Activated CD4-positive, alpha-beta memory T cell treated with anti-CD3 and anti-CD28 coated beads for 36 hours (primary cell): ENCODE results near the gene KANSL1. TPM values are rescaled to one million over a fixed set of nuclear protein-coding genes. Genes with fewer than 3 reads are reported as not detected.
"Not testable (repeated sequence)": the region's sequence is repeated elsewhere in the genome, so short reads cannot be mapped to it uniquely, and the experiment has no call there.

Experiments used
- CTCF ChIA-PET: fragments of 350-600 bp; sonication (Branson Sonifier 250); formaldehyde crosslinking; loops from one replicate; lab custom pipeline; 2021; ENCODE audit warnings: antibody characterized with exemption, inconsistent platforms; lab: Charles Lee
- POLR2A ChIA-PET: fragments of 350-600 bp; sonication (Branson Sonifier 250); formaldehyde crosslinking; loops from one replicate; lab custom pipeline; 2021; ENCODE audit warnings: antibody characterized with exemption; lab: Charles Lee
- DNase-seq: peaks from one replicate; pipeline ENCODE4 v3.0.0-alpha.2; 2020
- H3K27ac Mint-ChIP-seq: one replicate; pipeline ENCODE4 v1.8.0; 2021; ENCODE audit warnings: mixed read lengths
- H3K27me3 Mint-ChIP-seq: one replicate; pipeline ENCODE4 v1.8.0; 2021; ENCODE audit warnings: mixed read lengths
- H3K36me3 Mint-ChIP-seq: one replicate; pipeline ENCODE4 v1.8.0; 2021; ENCODE audit warnings: mixed read lengths
- H3K4me1 Mint-ChIP-seq: one replicate; pipeline ENCODE4 v1.8.0; 2021; ENCODE audit warnings: low read depth, mixed read lengths
- H3K4me3 Mint-ChIP-seq: one replicate; pipeline ENCODE4 v1.8.0; 2021; ENCODE audit warnings: mild to moderate bottlenecking, mixed read lengths
- H3K9me3 Mint-ChIP-seq: one replicate; pipeline ENCODE4 v1.8.0; 2021; ENCODE audit warnings: mixed read lengths
- intact Hi-C: fragments of 100-400 bp; cut with micrococcal nuclease; formaldehyde crosslinking; loops from one replicate; pipeline ENCODE4 v1.15.1; 2023
- total RNA-seq, 2 experiments: library from RNA; stranded (reverse); gene quantifications; one replicate each; pipeline ENCODE4 v1.2.3, GENCODE V29; 2021

The KANSL1 gene
- total RNA-seq, 2 experiments from 2014 or later, result 57.3 to 63.8 TPM

DNA sequence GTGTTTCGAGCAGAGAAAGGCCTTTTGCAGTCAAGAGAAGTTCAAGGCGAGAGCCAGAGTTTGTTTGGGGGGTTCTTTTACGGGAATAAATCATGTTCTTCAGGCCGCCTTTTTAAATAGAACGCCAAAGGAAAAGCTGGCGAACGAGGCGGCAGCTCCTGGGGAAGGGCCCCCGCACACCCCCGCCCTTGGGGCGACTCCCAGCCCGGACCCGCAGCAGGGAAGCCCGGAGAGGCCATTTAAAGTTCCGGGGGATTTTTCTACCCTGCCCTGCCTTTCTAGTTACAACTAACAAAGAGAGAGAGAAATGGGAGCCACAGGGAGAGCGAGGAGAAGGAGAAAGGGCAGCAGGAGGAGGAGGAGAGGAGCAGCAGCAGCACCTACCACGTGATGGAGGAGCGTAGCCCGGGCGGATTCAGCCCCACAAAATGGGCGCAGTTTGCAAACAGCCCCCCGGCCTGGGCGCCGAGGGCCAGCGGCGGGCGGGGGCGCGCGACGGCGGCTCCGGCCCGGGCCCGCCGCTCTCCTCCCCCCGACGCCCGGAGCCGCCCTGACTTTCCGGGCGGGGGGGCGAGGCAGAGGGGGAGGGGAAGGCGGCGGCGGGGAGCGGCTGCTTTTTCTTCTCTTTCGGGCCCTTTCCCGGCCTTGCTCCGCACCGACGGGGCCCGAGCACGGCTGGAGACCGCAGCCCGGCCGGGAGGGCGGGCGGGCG lies 634 bp downstream of the KANSL1 start:
- Mint-ChIP-seq H3K4me1 (peaks cover 62% of the 10 kb centered on the region), H3K36me3 (peaks cover 21% of the 10 kb centered on the region), H3K27ac (peak overlapping the region; percentile 99), H3K4me3 (peak overlapping the region; percentile 98), H3K9me3 (no peaks in the 10 kb centered on the region), H3K27me3 (no peaks in the 10 kb centered on the region)
- intact Hi-C loops, result loop anchor here (1.0 to 5.0 kb wide), 5 partner anchors 9 to 875 kb away; partner anchors contain the start of gene MAP3K14
- peak; percentile 72 for DNase-seq
- ChIA-PET CTCF (interaction anchor here (0.6 to 3.9 kb wide), 41 partner anchors 8 to 319 kb away, joined by 3 to 50 read pairs (median 4); no protein-coding TSS in a partner anchor), POLR2A (interaction anchor here (0.5 to 2.3 kb wide), 12 partner anchors 10 to 191 kb away, joined by 3 to 8 read pairs (median 4); no protein-coding TSS in a partner anchor)

DNA sequence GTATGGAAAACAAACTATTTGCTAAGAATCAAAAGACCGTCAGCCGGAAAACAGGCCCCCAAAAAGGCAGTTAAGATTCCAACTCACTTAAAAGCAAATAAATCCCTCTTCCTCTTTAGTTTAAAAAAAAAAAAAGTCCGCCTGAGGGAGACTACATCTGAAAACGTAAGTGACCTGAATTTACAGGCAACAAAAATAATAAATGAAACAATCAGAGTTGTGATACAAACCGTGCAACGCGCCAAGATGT lies 1.1 kb downstream of the KANSL1 start:
- H3K4me3 Mint-ChIP-seq, result peak overlapping the region; percentile 98
- peaks cover 62% of the 10 kb centered on the region for H3K4me1 Mint-ChIP-seq
- H3K36me3 Mint-ChIP-seq, result peaks cover 21% of the 10 kb centered on the region
- peak overlapping the region; percentile 99 for H3K27ac Mint-ChIP-seq
- H3K27me3 Mint-ChIP-seq, result no peaks in the 10 kb centered on the region
- ChIA-PET CTCF (interaction anchor here (1.0 to 3.9 kb wide), 5 partner anchors 8 to 148 kb away, joined by 5 to 28 read pairs (median 13); no protein-coding TSS in a partner anchor), POLR2A (interaction anchor here (1.3 to 2.3 kb wide), 4 partner anchors 47 to 157 kb away, joined by 4 to 8 read pairs (median 6); no protein-coding TSS in a partner anchor)
- H3K9me3 Mint-ChIP-seq, result no peaks in the 10 kb centered on the region
- intact Hi-C loops, result loop anchor here (1.0 to 5.0 kb wide), 5 partner anchors 9 to 875 kb away; partner anchors contain the start of gene MAP3K14
- no peak for DNase-seq

DNA sequence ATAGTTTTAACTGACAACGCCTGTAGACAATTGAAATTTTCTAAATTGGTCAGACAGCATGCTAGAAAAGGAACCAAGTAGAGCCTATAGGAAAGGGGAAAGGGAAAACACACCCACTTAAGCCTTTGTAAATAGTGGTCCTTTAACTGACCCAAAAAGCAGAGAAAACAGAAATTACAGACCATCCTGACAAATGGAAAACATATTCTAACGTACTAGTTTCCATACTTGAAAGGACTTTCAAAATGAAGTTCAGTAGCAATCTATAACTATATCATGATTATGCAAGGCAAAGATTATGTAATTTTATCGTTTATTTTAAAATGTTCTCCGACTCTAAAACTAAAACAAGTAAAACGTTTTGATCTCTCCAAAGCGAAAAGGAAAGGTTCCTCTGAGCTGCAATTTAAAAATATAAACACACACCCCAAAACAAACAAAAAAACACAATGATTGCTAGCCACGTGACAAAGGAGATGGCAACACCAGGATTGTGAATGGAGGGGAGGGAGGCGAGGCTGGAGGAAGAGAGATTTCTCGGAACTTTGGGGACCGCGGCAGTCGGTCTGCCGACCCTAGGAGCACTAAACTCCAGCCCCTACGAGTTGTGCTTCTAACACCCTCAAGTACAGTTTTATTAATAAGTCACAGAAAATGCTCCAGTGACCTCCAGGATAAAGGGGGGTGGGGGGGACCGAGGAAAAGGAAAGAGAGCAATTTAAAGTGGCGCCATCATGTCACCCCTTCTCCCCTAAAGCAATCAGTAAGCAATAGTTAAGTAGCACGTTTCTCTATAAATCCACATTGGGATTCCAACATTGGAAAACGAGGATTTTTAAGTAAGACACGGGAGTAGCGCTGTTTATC lies 1.7 kb downstream of the KANSL1 start:
- CTCF ChIA-PET, result interaction anchor here (1.0 to 3.9 kb wide), 2 partner anchors 34 to 147 kb away, joined by 5 to 23 read pairs; no protein-coding TSS in a partner anchor
- peaks cover 21% of the 10 kb centered on the region for H3K36me3 Mint-ChIP-seq
- H3K27ac Mint-ChIP-seq, result peak overlapping the region; percentile 99
- POLR2A ChIA-PET, result interaction anchor here (1.4 to 2.3 kb wide), 3 partner anchors 69 to 157 kb away, joined by 4 to 8 read pairs (median 5); no protein-coding TSS in a partner anchor
- H3K4me3 Mint-ChIP-seq, result peak overlapping the region; percentile 98
- peaks cover 62% of the 10 kb centered on the region for H3K4me1 Mint-ChIP-seq
- H3K9me3 Mint-ChIP-seq, result no peaks in the 10 kb centered on the region
- DNase-seq, result peak; percentile 51
- no peaks in the 10 kb centered on the region for H3K27me3 Mint-ChIP-seq
- intact Hi-C loops, result loop anchor here (1.0 to 5.0 kb wide), 5 partner anchors 8 to 874 kb away; partner anchors contain the start of gene MAP3K14

DNA sequence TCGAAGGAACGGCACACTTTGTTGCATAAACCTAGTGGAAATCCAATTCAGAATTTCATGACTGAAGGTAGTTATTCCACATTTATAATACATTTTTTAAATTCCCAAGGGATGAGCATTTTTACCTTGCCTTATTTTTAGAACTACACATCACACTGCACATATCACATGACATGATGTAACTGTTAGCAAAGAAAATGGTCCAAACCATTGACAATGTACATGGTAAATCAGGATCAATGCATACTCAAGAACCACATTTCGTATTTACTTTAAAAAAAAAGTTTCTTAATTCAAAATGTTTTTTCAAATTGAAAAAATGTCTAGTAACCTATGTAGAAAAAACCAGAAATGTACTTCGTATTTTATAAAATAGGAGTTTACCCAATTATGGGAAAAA lies 2.5 kb downstream of the KANSL1 start:
- H3K9me3 Mint-ChIP-seq, result no peaks in the 10 kb centered on the region
- H3K4me1 Mint-ChIP-seq, result peaks cover 62% of the 10 kb centered on the region
- intact Hi-C loops, result loop anchor here (5.0 kb wide), 3 partner anchors 53 to 873 kb away; partner anchors contain the start of gene MAP3K14
- CTCF ChIA-PET, result no interaction called here
- peak overlapping the region; percentile 73 for H3K4me3 Mint-ChIP-seq
- H3K27ac Mint-ChIP-seq, result peak overlapping the region; percentile 66
- peaks cover 19% of the 10 kb centered on the region for H3K36me3 Mint-ChIP-seq
- DNase-seq, result no peak
- POLR2A ChIA-PET, result no interaction called here
- no peaks in the 10 kb centered on the region for H3K27me3 Mint-ChIP-seq

DNA sequence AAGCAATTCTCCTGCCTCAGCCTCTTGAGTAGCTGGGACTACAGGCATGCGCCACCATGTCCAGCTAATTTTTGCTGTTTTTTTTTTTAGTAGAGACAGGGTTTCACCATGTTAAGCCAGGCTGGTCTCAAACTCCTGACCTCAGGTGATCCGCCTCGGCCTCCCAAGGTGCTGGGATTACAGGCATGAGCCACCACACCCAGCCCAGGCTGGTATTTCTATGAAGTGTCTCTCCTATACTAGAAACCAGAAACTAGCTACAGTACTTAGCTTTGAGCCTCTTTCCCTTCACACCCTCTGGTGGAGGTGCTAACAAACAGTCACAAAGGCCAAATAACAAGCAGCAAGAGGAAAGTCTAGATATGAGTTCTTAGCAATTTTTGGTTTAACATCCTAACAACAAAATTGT lies 6.4 kb downstream of the KANSL1 start:
- CTCF ChIA-PET, result interaction anchor here (0.6 to 4.7 kb wide), 22 partner anchors 9 to 142 kb away, joined by 3 to 55 read pairs (median 4); no protein-coding TSS in a partner anchor
- intact Hi-C loops, H3K4me3 Mint-ChIP-seq, H3K27me3 Mint-ChIP-seq, H3K9me3 Mint-ChIP-seq: not testable (repeated sequence)
- DNase-seq, result peak; percentile 48
- Mint-ChIP-seq H3K27ac (peak overlapping the region; percentile 7), H3K36me3 (peaks cover 12% of the 10 kb centered on the region), H3K4me1 (peaks cover 88% of the 10 kb centered on the region)
- POLR2A ChIA-PET, result interaction anchor here (1.0 to 2.3 kb wide), 2 partner anchors 31 to 41 kb away, joined by 3 to 5 read pairs; no protein-coding TSS in a partner anchor

DNA sequence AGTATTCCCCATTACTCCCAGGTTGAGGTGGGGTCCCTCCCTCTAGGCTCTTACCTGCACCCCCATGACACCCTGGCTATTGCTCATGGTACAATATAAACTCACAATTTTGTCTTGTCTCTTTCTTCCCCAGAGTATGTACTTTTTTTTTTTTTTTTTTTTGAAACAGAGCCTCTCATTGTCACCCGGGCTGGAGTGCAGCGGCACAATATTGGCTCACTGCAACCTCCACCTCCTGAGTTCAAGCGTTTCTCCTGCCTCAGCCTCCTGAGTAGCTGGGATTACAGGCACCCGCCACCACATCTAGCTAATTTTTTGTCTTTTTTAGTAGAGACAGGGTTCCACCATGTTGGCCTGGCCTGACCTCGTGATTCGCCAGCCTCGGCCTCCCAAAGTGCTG lies 8.5 kb downstream of the KANSL1 start:
- Mint-ChIP-seq H3K4me1 (peaks cover 90% of the 10 kb centered on the region), H3K4me3 (no peak overlapping the region), H3K36me3 (no peaks in the 10 kb centered on the region), H3K27me3 (no peaks in the 10 kb centered on the region), H3K27ac (no peak overlapping the region), H3K9me3 (no peaks in the 10 kb centered on the region)
- intact Hi-C loops, result no loop called here
- POLR2A ChIA-PET, result interaction anchor here (0.5 kb wide), 1 partner anchor 11 kb away, joined by 3 read pairs; no protein-coding TSS in a partner anchor
- CTCF ChIA-PET, result interaction anchor here (0.9 to 4.7 kb wide), 6 partner anchors 8 to 183 kb away, joined by 4 to 55 read pairs (median 21); partner anchors contain the start of gene KANSL1
- DNase-seq, result no peak

DNA sequence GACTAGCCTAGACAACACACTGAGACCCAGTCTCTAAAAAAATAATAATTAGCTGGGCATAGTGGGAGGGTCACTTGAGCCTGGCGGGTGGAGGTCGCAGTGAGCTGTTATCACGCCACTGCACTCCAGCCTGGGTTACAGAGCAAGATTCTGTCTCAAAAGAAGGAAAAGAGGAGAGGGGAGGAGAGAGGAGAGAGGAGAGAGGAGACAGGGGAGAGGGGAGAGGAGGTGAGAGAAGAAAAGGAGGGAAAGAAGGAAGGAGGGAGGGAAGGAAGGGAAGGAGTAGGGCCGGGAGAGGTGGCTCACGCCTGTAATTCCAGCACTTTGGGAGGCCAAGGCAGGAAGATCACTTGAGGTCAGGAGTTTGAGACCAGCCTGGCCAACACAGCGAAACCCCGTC lies 9.8 kb downstream of the KANSL1 start:
- Mint-ChIP-seq H3K4me1 (peaks cover 90% of the 10 kb centered on the region), H3K27ac (peak overlapping the region; percentile 0)
- CTCF ChIA-PET, result interaction anchor here (0.6 to 3.1 kb wide), 3 partner anchors 9 to 30 kb away, joined by 3 to 13 read pairs (median 3); partner anchors contain the start of gene KANSL1
- not testable (repeated sequence) for H3K4me3 Mint-ChIP-seq, H3K36me3 Mint-ChIP-seq, H3K9me3 Mint-ChIP-seq, DNase-seq, H3K27me3 Mint-ChIP-seq
- intact Hi-C loops, result loop anchor here (1.0 kb wide), 2 partner anchors 9 to 26 kb away; no protein-coding TSS in a partner anchor
- POLR2A ChIA-PET, result interaction anchor here (1.9 kb wide), 1 partner anchor 38 kb away, joined by 6 read pairs; no protein-coding TSS in a partner anchor

DNA sequence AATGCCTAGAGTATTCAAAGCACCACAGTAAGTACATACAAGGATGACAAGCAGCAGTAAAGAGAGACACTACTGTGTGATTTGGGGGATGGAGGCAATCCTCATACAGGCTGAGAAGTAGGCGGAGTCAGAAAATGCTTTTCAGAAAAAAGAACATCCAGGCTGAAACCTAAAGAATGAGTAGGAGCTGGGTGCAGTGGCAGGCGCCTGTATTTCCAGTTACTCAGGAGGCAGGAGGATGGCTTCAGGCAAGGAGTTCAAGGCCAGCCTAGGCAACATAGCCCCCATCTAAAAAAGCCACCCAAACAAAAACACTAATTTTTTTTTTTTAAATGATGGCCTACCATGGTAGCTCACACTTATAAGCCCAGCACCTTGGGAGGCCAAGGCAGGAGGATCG lies 10.3 kb downstream of the KANSL1 start:
- Mint-ChIP-seq H3K4me1 (peaks cover 90% of the 10 kb centered on the region), H3K4me3 (no peak overlapping the region), H3K9me3 (no peaks in the 10 kb centered on the region), H3K27me3 (no peaks in the 10 kb centered on the region), H3K36me3 (peaks cover 5% of the 10 kb centered on the region), H3K27ac (peak overlapping the region; percentile 9)
- ChIA-PET CTCF (interaction anchor here (1.3 to 3.1 kb wide), 2 partner anchors 10 to 14 kb away, joined by 3 to 13 read pairs; partner anchors contain the start of gene KANSL1), POLR2A (interaction anchor here (1.4 to 1.9 kb wide), 2 partner anchors 10 to 37 kb away, joined by 3 to 6 read pairs; partner anchors contain the start of gene KANSL1)
- intact Hi-C loops, result loop anchor here (1.0 kb wide), 2 partner anchors 9 to 26 kb away; no protein-coding TSS in a partner anchor
- peak; percentile 48 for DNase-seq

DNA sequence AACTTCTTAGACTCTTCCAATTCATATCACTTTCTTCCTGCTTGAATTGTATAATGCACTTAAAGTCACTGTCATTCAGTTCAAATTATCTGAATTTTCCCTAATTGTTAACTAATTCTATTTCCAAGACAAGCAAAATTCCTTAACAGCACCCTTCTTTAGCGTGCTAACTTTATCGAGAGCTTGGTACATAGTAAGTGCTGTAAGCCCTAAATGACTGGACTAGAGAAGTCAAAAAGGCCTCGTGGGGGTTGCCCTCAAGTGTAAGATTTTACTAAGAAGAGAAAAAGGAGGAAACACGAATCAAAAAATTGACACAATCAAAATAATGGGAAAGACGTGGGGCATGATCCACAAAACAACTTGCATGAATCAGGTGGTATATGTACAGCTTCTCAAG lies 11.3 kb downstream of the KANSL1 start:
- H3K4me1 Mint-ChIP-seq, result peaks cover 88% of the 10 kb centered on the region
- CTCF ChIA-PET, result interaction anchor here (0.9 to 1.2 kb wide), 3 partner anchors 11 to 25 kb away, joined by 3 to 5 read pairs (median 3); partner anchors contain the start of gene KANSL1
- H3K4me3 Mint-ChIP-seq, result no peak overlapping the region
- H3K36me3 Mint-ChIP-seq, result peaks cover 6% of the 10 kb centered on the region
- no peaks in the 10 kb centered on the region for H3K9me3 Mint-ChIP-seq
- DNase-seq, result no peak
- POLR2A ChIA-PET, result interaction anchor here (1.4 to 1.9 kb wide), 2 partner anchors 11 to 36 kb away, joined by 3 to 6 read pairs; partner anchors contain the start of gene KANSL1
- H3K27ac Mint-ChIP-seq, result no peak overlapping the region
- no peaks in the 10 kb centered on the region for H3K27me3 Mint-ChIP-seq
- intact Hi-C loops, result no loop called here

DNA sequence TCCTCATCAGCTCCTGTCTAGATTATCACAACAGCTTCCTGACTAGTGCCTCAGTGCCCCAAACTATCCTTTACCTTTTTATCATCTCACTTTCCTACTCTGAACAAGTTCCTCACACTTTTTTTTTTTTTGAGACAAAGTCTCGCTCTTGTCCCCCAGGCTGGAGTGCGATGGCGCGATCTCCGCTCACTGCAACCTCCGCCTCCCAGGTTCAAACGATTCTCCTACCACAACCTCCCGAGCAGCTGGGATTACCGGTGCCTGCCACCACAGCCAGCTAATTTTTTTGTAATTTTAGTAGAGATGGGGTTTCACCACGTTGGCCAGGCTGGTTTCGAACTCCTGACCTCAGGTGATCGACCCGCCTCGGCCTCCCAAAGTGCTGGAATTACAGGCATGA lies 11.9 kb downstream of the KANSL1 start:
- H3K36me3 Mint-ChIP-seq, DNase-seq, H3K4me3 Mint-ChIP-seq, intact Hi-C loops, H3K27ac Mint-ChIP-seq, H3K27me3 Mint-ChIP-seq, H3K9me3 Mint-ChIP-seq: not testable (repeated sequence)
- ChIA-PET CTCF (interaction anchor here (0.9 to 4.0 kb wide), 6 partner anchors 11 to 137 kb away, joined by 3 to 26 read pairs (median 3); partner anchors contain the start of gene KANSL1), POLR2A (interaction anchor here (0.6 to 1.4 kb wide), 5 partner anchors 12 to 103 kb away, joined by 3 to 4 read pairs (median 3); partner anchors contain the start of gene KANSL1)
- H3K4me1 Mint-ChIP-seq, result peaks cover 88% of the 10 kb centered on the region

DNA sequence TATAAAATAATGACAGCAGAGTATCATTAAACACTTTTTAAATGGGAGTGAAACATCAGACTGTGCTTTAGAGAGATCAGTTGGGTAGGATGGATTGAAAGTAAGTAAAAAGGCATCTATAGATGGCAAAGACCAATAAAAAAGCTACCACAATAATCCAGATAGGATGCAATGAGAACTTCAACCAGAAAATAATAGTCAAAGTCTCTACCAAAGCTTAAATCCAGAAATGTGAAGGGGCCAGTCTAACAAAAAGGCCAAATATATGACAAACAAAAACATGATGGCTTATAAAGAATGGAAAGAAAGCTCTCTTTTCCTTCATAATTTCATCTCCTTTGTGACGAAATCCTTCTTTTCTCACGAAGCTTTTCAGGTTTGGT lies 12.3 kb downstream of the KANSL1 start:
- CTCF ChIA-PET, result interaction anchor here (0.9 to 4.0 kb wide), 5 partner anchors 13 to 137 kb away, joined by 3 to 26 read pairs (median 3); partner anchors contain the start of gene KANSL1
- POLR2A ChIA-PET, result interaction anchor here (0.6 to 1.4 kb wide), 4 partner anchors 19 to 102 kb away, joined by 3 to 4 read pairs (median 4); no protein-coding TSS in a partner anchor
- Mint-ChIP-seq H3K27ac (no peak overlapping the region), H3K4me3 (no peak overlapping the region), H3K4me1 (peaks cover 90% of the 10 kb centered on the region), H3K36me3 (peaks cover 8% of the 10 kb centered on the region), H3K9me3 (no peaks in the 10 kb centered on the region), H3K27me3 (no peaks in the 10 kb centered on the region)
- intact Hi-C loops, result no loop called here
- no peak for DNase-seq
